GM23338 (cell line): ENCODE results near the gene SYK. TPM values are rescaled to one million over a fixed set of nuclear protein-coding genes. Genes with fewer than 3 reads are reported as not detected.

ENCODE experiments used
- ATAC-seq: fragments of 200-7000 bp; cut with Tn5 transposase; 3 replicates; pipeline ENCODE4 v1.9.1; 2020
- DNase-seq: peaks from one replicate; pipeline ENCODE4 v3.0.0-alpha.2; 2015; ENCODE audit warnings: low spot score
- H2AFZ ChIP-seq: fragments of 200-600 bp; sonication (generic); 2 replicates; pipeline ENCODE4 v1.8.0; 2016; ENCODE audit warnings: antibody characterized with exemption, mild to moderate bottlenecking, moderate library complexity
- H3F3A ChIP-seq: fragments of 200-600 bp; sonication (generic); replicated peaks from 2 replicates; pipeline ENCODE4 v1.8.0; 2017; ENCODE audit warnings: antibody characterized with exemption, mixed run types, low read depth
- H3K27ac ChIP-seq: fragments of 200-600 bp; sonication (generic); 2 replicates; pipeline ENCODE4 v1.6.1; 2016; ENCODE audit warnings: low read depth
- H3K27me3 ChIP-seq: fragments of 200-600 bp; sonication (generic); 2 replicates; pipeline ENCODE4 v1.8.0; 2016; ENCODE audit warnings: mild to moderate bottlenecking, mixed run types, moderate library complexity; ENCODE audit not compliant: insufficient read depth
- H3K36me3 ChIP-seq: fragments of 200-600 bp; sonication (generic); 2 replicates; pipeline ENCODE4 v1.8.0; 2016; ENCODE audit warnings: mild to moderate bottlenecking; ENCODE audit not compliant: insufficient read depth
- H3K4me1 ChIP-seq: fragments of 200-600 bp; sonication (generic); 2 replicates; pipeline ENCODE4 v1.8.0; 2016; ENCODE audit warnings: mild to moderate bottlenecking, moderate library complexity; ENCODE audit not compliant: insufficient read depth
- H3K4me2 ChIP-seq: fragments of 200-600 bp; sonication (generic); 2 replicates; pipeline ENCODE4 v1.7.1; 2017; ENCODE audit warnings: mixed run types
- H3K4me3 ChIP-seq: fragments of 200-600 bp; sonication (generic); 2 replicates; pipeline ENCODE4 v1.6.1; 2016; ENCODE audit warnings: mixed run types
- H3K79me2 ChIP-seq: fragments of 200-600 bp; sonication (generic); replicated peaks from 2 replicates; pipeline ENCODE4 v1.8.0; 2017; ENCODE audit warnings: mild to moderate bottlenecking; ENCODE audit not compliant: insufficient read depth
- H3K9me2 ChIP-seq: fragments of 200-600 bp; sonication (generic); 2 replicates; pipeline ENCODE4 v1.8.0; 2017; ENCODE audit not compliant: insufficient read depth
- H4K20me1 ChIP-seq: fragments of 200-600 bp; sonication (generic); replicated peaks from 2 replicates; pipeline ENCODE4 v1.8.0; 2017; ENCODE audit warnings: mild to moderate bottlenecking; ENCODE audit not compliant: insufficient read depth
- H3K27ac Mint-ChIP-seq: 2 replicates; pipeline ENCODE4 v1.8.0; 2020; ENCODE audit warnings: inconsistent platforms, mild to moderate bottlenecking, moderate library complexity, mixed read lengths
- H3K27me3 Mint-ChIP-seq: 3 replicates; pipeline ENCODE4 v1.8.0; 2022; ENCODE audit warnings: low read depth, mild to moderate bottlenecking, moderate library complexity, mixed read lengths, inconsistent platforms; ENCODE audit not compliant: insufficient read depth, poor library complexity
- H3K36me3 Mint-ChIP-seq: 3 replicates; pipeline ENCODE4 v1.8.0; 2021; ENCODE audit warnings: low read depth, mild to moderate bottlenecking, inconsistent platforms, moderate library complexity, mixed read lengths
- H3K4me1 Mint-ChIP-seq: 3 replicates; pipeline ENCODE4 v1.8.0; 2020; ENCODE audit warnings: mild to moderate bottlenecking, inconsistent platforms, mixed read lengths
- H3K4me3 Mint-ChIP-seq: 3 replicates; pipeline ENCODE4 v1.8.0; 2021; ENCODE audit warnings: moderate library complexity, mild to moderate bottlenecking, inconsistent platforms, mixed read lengths
- H3K9me3 Mint-ChIP-seq: 3 replicates; pipeline ENCODE4 v1.8.0; 2020; ENCODE audit warnings: moderate library complexity, mild to moderate bottlenecking, inconsistent platforms, mixed read lengths
- CREB1 ChIP-seq: fragments of 250-450 bp; sonication (Bioruptor Pico); IDR thresholded peaks from 2 replicates; pipeline ENCODE4 v1.5.0; 2020; ENCODE audit warnings: low read depth, mild to moderate bottlenecking, moderate library complexity
- EZH2phosphoT487 ChIP-seq: fragments of 200-600 bp; sonication (generic); IDR thresholded peaks from one replicate; pipeline ENCODE4 v1.8.1; 2018; ENCODE audit warnings: antibody characterized with exemption; ENCODE audit not compliant: unreplicated experiment
- JUNB ChIP-seq: IDR thresholded peaks from one replicate; pipeline ENCODE4 v1.6.1; 2016; ENCODE audit warnings: antibody characterized with exemption; ENCODE audit not compliant: unreplicated experiment
- POLR2AphosphoS5 ChIP-seq: IDR thresholded peaks from 2 replicates; pipeline ENCODE4 v1.6.1; 2016; ENCODE audit warnings: antibody characterized with exemption, low read depth
- STAT1 ChIP-seq: IDR thresholded peaks from one replicate; pipeline ENCODE4 v1.6.1; 2016; ENCODE audit warnings: antibody characterized with exemption; ENCODE audit not compliant: unreplicated experiment
- ZNF114 ChIP-seq: fragments of 250-450 bp; sonication (Bioruptor Pico); IDR thresholded peaks from 2 replicates; pipeline ENCODE4 v1.5.0; 2020; ENCODE audit warnings: mild to moderate bottlenecking, moderate library complexity
- ZNF331 ChIP-seq: fragments of 250-450 bp; sonication (Bioruptor Pico); IDR thresholded peaks from 2 replicates; pipeline ENCODE4 v1.5.0; 2020; ENCODE audit warnings: low read depth, mild to moderate bottlenecking, moderate library complexity
- polyA plus RNA-seq: library from polyadenylated mRNA; unstranded; fragments of >200 nt; fragmentation: Nextera tagmentation; extraction: Ambion mirVana; gene quantifications from 2 replicates; pipeline ENCODE4 v1.2.1, GENCODE V29; 2016
- total RNA-seq: library from RNA; depleted of rRNA; stranded (reverse); fragments of >200 nt; shearing (Covaris generic); gene quantifications from 2 replicates; pipeline ENCODE4 v1.2.3, GENCODE V29; 2014
- TF ChIP-seq, protein P1 (sequence below): IDR thresholded peaks from one replicate; pipeline ENCODE4 v1.6.1; 2018; ENCODE audit warnings: antibody characterized with exemption; ENCODE audit not compliant: unreplicated experiment

Gene SYK
- total and polyA plus RNA-seq, 2 experiments from 2014 or later, result 1.5 to 5.8 TPM

DNA sequence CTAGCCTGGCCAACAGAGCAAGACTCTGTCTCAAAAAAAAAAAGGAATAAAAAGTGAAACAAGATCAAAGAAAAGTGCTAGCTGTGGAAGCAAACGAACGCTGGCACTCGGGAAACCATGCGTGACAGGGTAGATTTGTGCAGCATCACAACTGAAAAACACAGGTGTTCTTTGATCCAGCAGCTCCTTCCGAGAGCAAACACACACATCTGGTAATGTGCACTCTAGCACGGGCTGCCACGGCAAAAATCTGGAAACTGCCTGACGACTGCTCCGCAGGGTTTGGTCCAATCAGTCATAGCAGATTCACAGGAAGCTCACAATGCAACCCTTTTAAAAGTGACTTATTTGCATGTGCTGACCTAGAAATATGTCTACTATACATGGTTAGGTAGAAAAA lies 80.0 kb downstream of the SYK start:
- H3K27me3 ChIP-seq, result no peaks in the 10 kb centered on the region
- peaks cover 8% of the 10 kb centered on the region for H3K27me3 Mint-ChIP-seq
- peaks cover 22% of the 10 kb centered on the region for H3K9me3 Mint-ChIP-seq
- no peak overlapping the region for H3K4me3 Mint-ChIP-seq
- H3K27ac Mint-ChIP-seq, result no peak overlapping the region
- 0 out of 2 replicates have a peak, but pooled peaks cover 2% of the 10 kb centered on the region for H3K9me2 ChIP-seq
- DNase-seq (no peak), ATAC-seq (no peak)
- H3F3A ChIP-seq, result peaks cover 7% of the 10 kb centered on the region; the same call in 1 of the 2 replicates
- H3K27ac ChIP-seq, result no peak overlapping the region
- H3K4me3 ChIP-seq, result no peak overlapping the region
- H4K20me1 ChIP-seq, result no peaks in the 10 kb centered on the region
- no peaks in the 10 kb centered on the region for H3K36me3 ChIP-seq
- H3K4me1 ChIP-seq, result no peaks in the 10 kb centered on the region
- H2AFZ ChIP-seq, result no peak overlapping the region
- no peaks in the 10 kb centered on the region for H3K79me2 ChIP-seq
- peaks cover 9% of the 10 kb centered on the region; the same call in 1 of the 3 replicates for H3K36me3 Mint-ChIP-seq
- H3K4me2 ChIP-seq, result no peak overlapping the region
- TF ChIP-seq CREB1 (CRISPR knock-in tag) (no peak), EZH2phosphoT487 (no peak), POLR2AphosphoS5 (no peak), JUNB (no peak), STAT1 (no peak)
- TF ChIP-seq, protein P1, sequence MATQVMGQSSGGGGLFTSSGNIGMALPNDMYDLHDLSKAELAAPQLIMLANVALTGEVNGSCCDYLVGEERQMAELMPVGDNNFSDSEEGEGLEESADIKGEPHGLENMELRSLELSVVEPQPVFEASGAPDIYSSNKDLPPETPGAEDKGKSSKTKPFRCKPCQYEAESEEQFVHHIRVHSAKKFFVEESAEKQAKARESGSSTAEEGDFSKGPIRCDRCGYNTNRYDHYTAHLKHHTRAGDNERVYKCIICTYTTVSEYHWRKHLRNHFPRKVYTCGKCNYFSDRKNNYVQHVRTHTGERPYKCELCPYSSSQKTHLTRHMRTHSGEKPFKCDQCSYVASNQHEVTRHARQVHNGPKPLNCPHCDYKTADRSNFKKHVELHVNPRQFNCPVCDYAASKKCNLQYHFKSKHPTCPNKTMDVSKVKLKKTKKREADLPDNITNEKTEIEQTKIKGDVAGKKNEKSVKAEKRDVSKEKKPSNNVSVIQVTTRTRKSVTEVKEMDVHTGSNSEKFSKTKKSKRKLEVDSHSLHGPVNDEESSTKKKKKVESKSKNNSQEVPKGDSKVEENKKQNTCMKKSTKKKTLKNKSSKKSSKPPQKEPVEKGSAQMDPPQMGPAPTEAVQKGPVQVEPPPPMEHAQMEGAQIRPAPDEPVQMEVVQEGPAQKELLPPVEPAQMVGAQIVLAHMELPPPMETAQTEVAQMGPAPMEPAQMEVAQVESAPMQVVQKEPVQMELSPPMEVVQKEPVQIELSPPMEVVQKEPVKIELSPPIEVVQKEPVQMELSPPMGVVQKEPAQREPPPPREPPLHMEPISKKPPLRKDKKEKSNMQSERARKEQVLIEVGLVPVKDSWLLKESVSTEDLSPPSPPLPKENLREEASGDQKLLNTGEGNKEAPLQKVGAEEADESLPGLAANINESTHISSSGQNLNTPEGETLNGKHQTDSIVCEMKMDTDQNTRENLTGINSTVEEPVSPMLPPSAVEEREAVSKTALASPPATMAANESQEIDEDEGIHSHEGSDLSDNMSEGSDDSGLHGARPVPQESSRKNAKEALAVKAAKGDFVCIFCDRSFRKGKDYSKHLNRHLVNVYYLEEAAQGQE, result no peak
- no peaks in the 10 kb centered on the region for H3K4me1 Mint-ChIP-seq

DNA sequence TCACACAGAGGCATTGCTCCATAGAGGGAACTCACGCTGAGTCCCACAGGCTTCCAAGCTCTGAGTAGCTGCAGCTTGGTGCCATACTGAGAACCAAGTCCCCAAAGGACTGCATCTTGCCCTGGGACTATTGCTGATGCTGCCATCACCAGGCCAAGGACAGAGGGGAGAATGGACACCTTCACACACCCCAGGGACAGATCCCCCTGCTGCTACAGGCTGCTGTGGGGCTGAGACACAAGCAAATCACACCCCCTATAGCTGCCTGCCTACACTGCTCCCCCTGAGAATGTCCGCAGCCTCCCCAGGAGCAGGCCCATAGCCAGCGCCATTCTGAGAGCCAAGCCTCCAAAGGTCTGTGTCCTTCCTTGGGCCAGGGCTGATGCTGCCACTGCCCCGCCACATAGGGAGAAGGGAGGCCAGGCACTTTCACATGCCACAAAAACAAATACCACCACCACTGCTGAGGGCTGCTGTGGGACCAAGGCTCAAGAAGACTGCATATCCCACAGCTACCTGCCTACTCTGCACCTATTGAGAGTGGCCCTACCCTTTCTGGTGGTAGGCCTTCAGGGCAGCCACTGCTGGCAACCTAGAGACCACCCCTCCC lies 81.5 kb downstream of the SYK start:
- peaks cover 8% of the 10 kb centered on the region for H3K27me3 Mint-ChIP-seq
- no peaks in the 10 kb centered on the region; the same call in 2 of the 3 replicates for H3K4me1 Mint-ChIP-seq
- H3K9me3 Mint-ChIP-seq, result peaks cover 22% of the 10 kb centered on the region

More for the DNA sequence above, 81.5 kb downstream of the SYK start:
- Histone ChIP-seq H3K4me3 (no peak overlapping the region), H2AFZ (no peak overlapping the region), H3K9me2 (0 out of 2 replicates have a peak, but pooled peaks cover 2% of the 10 kb centered on the region), H3K27ac (no peak overlapping the region), H3K79me2 (no peaks in the 10 kb centered on the region), H3K4me2 (no peak overlapping the region), H3K36me3 (no peaks in the 10 kb centered on the region), H4K20me1 (no peaks in the 10 kb centered on the region), H3K27me3 (no peaks in the 10 kb centered on the region), H3K4me1 (no peaks in the 10 kb centered on the region), H3F3A (peaks cover 7% of the 10 kb centered on the region; the same call in 1 of the 2 replicates)
- H3K36me3 Mint-ChIP-seq, result peaks cover 9% of the 10 kb centered on the region; the same call in 1 of the 3 replicates
- DNase-seq (no peak), ATAC-seq (no peak)
- no peak overlapping the region for H3K27ac Mint-ChIP-seq
- H3K4me3 Mint-ChIP-seq, result no peak overlapping the region
- TF ChIP-seq ZNF114 (CRISPR knock-in tag) (no peak), ZNF331 (CRISPR knock-in tag) (no peak)
